Pancreas (tissue), 10 donors: ENCODE measurements around the gene CRYZ. TPM values are rescaled to one million over a fixed set of nuclear protein-coding genes. Genes with fewer than 3 reads are reported as not detected.
A peak's percentile ranks its signal among the peaks of the same experiment; 100 is the strongest.
"Not testable (repeated sequence)": the region's sequence is repeated elsewhere in the genome, so short reads cannot be mapped to it uniquely, and the experiment has no call there.

Experiments used
- ATAC-seq, 4 donors: fragments of 200-7000 bp; cut with Tn5 transposase; one replicate each; pipeline versions ENCODE4 v1.8.0 to v1.9.1; 2020; ENCODE audit warnings: mild to moderate bottlenecking in 4 of 4, moderate library complexity in 4 of 4
- DNase-seq, 6 donors: peaks; one replicate each; pipeline ENCODE4 v3.0.0-alpha.2; 2020
- FAIRE-seq: peaks from 2 replicates; lab custom pipeline; 2012; peaks lifted over from hg19 to GRCh38; lab: Jason Lieb, UNC
- H3K27ac ChIP-seq, 4 donors: fragments of 200-600 bp; sonication (generic); 1 replicate in 3 of 4; 2 replicates in 1 of 4; pipeline versions ENCODE4 v1.5.0 to v1.8.0; 2020
- H3K27me3 ChIP-seq, 4 donors: fragments of 200-600 bp; one replicate each; pipeline ENCODE4 v1.8.0; 2021
- H3K36me3 ChIP-seq, 3 donors: fragments of 200-600 bp; sonication (generic) in 1 of 3; one replicate each; pipeline versions ENCODE4 v1.5.0 to v1.8.0; 2020 to 2021
- H3K4me1 ChIP-seq, 3 donors: fragments of 200-600 bp; one replicate each; pipeline ENCODE4 v1.8.0; 2021
- H3K4me3 ChIP-seq, 4 donors: fragments of 200-600 bp; sonication (generic) in 2 of 4; one replicate each; pipeline versions ENCODE4 v1.5.0 to v1.8.0; 2020 to 2021
- H3K9me3 ChIP-seq, 4 donors: fragments of 200-600 bp; one replicate each; pipeline ENCODE4 v1.8.0; 2021
- CTCF ChIP-seq, 4 donors: fragments of 200-600 bp; sonication (generic) in 3 of 4; IDR thresholded peaks; one replicate each; pipeline versions ENCODE4 v1.5.0 to v1.8.0; 2021; ENCODE audit warnings: antibody characterized with exemption in 4 of 4
- WGBS, 2 donors: extraction: QIAGEN DNeasy Blood & Tissue Kit; methylation state at CpG; one replicate each; pipeline ENCODE4 v1.1.7; 2013; 5-methylcytosine and 5-hydroxymethylcytosine counted together
- intact Hi-C, 3 donors: fragments of 100-400 bp; cut with DNase I; formaldehyde crosslinking; loops; one replicate each; pipeline versions ENCODE4 v1.11.1 to v1.14.2; 2022
- polyA plus RNA-seq, 2 donors: library from polyadenylated mRNA; stranded (reverse); fragments of 200-250 nt; gene quantifications; one replicate each; pipeline ENCODE4 v1.2.3, GENCODE V29; 2013
- total RNA-seq, 6 donors: library from RNA; stranded (reverse); fragmentation: NEBNext Ultra II Directional in 4 of 6; extraction: Animal tissue kit (Norgen Biotek cat#: 25700) in 4 of 6; gene quantifications; one replicate each; pipeline versions ENCODE4 v1.2.1 to v1.2.4, GENCODE V29; 2021 to 2023
- donor health status: healthy with polysubstance abuse.
- donor health status: DM: no; HTN: no; CAD: no; lungs with moderate emphysema.
- donor health status: DM: no; HTN: no; CAD: no.
- donor health status: control.
- donor health status: control.
- donor health status: Bipolar disorder and iron deficiency.
- donor health status: DM: yes; HTN: yes; CAD: no.
- donor health status: DM: no; HTN: no; CAD: no.
- donor health status: DM: no; HTN: no; CAD: no.
- donor health status: DM: yes; HTN: yes; CAD: no.

CRYZ gene
- total and polyA plus RNA-seq, 8 donors = 38.3 to 71.6 (median 54.9) TPM

- FAIRE-seq (no peak), DNase-seq (no peak), ATAC-seq (no peak)
- WGBS, 2 donors = 81 to 87% methylated on average over 4 of the region's 4 CpGs
- no peaks in the 10 kb centered on the region for H3K4me1 ChIP-seq
- no peak overlapping the region for H3K27ac ChIP-seq
- TF ChIP-seq CTCF (IDR thresholded peaks at IDR 0.05) = no peak
- H3K36me3 ChIP-seq = peaks cover 0 to 5% (median 0%) of the 10 kb centered on the region in 3 donors
- no peaks in the 10 kb centered on the region for H3K9me3 ChIP-seq
- intact Hi-C loops = no loop called here
- no peak overlapping the region for H3K4me3 ChIP-seq
- no peaks in the 10 kb centered on the region for H3K27me3 ChIP-seq
These were observed 31.0 kb upstream of the CRYZ start for GRCh38 chr1:74763807-74764206.

- H3K9me3 ChIP-seq, DNase-seq, H3K4me3 ChIP-seq, ATAC-seq, H3K4me1 ChIP-seq, FAIRE-seq, H3K27me3 ChIP-seq, H3K36me3 ChIP-seq, H3K27ac ChIP-seq, intact Hi-C loops: not testable (repeated sequence)
- WGBS, 2 donors = 94 to 96% methylated on average over 2 of the region's 2 CpGs
These were observed 23.8 kb upstream of the CRYZ start for GRCh38 chr1:74756650-74757049.

- no peak overlapping the region for H3K4me3 ChIP-seq
- no peaks in the 10 kb centered on the region for H3K27me3 ChIP-seq
- FAIRE-seq (no peak), DNase-seq (no peak), ATAC-seq (no peak)
- H3K36me3 ChIP-seq = peaks cover 0 to 7% (median 2%) of the 10 kb centered on the region in 3 donors
- H3K4me1 ChIP-seq = no peaks in the 10 kb centered on the region
- TF ChIP-seq CTCF (IDR thresholded peaks at IDR 0.05) = no peak
- intact Hi-C loops = no loop called here
- no peaks in the 10 kb centered on the region for H3K9me3 ChIP-seq
- no peak overlapping the region for H3K27ac ChIP-seq
These were observed 22.6 kb upstream of the CRYZ start for GRCh38 chr1:74755475-74755874.

GRCh38 chr1:74753104-74753503, 20.3 kb upstream of the CRYZ start:
- Histone ChIP-seq H3K4me1 (no peaks in the 10 kb centered on the region), H3K27ac (no peak overlapping the region), H3K36me3 (peaks cover 0 to 12% (median 2%) of the 10 kb centered on the region in 3 donors), H3K4me3 (no peak overlapping the region), H3K27me3 (no peaks in the 10 kb centered on the region), H3K9me3 (no peaks in the 10 kb centered on the region)
- WGBS, 2 donors = 95 to 99% methylated on average over 2 of the region's 2 CpGs
- DNase-seq (no peak), ATAC-seq (no peak), FAIRE-seq (no peak)
- intact Hi-C loops = no loop called here
- TF ChIP-seq CTCF (IDR thresholded peaks at IDR 0.05) = no peak

GRCh38 chr1:74748960-74749359, 16.1 kb upstream of the CRYZ start:
- H3K36me3 ChIP-seq = peaks cover 0 to 12% (median 2%) of the 10 kb centered on the region in 3 donors
- no peaks in the 10 kb centered on the region for H3K27me3 ChIP-seq
- intact Hi-C loops = no loop called here
- H3K27ac ChIP-seq = no peak overlapping the region
- FAIRE-seq (no peak), DNase-seq (peak in 1 of 6 donors; percentile 6), ATAC-seq (peak; percentile 77 to 83 (median 80))
- no peak overlapping the region for H3K4me3 ChIP-seq
- H3K4me1 ChIP-seq = no peaks in the 10 kb centered on the region
- TF ChIP-seq CTCF (IDR thresholded peaks at IDR 0.05) = no peak
- 44 to 45% methylated on average over 1 of the region's 1 CpG for WGBS, 2 donors
- H3K9me3 ChIP-seq = no peaks in the 10 kb centered on the region

- H3K4me3 ChIP-seq, H3K27me3 ChIP-seq, intact Hi-C loops, H3K9me3 ChIP-seq, ATAC-seq, DNase-seq, H3K4me1 ChIP-seq, FAIRE-seq, H3K27ac ChIP-seq, H3K36me3 ChIP-seq: not testable (repeated sequence)
- 95 to 98% methylated on average over 6 of the region's 6 CpGs for WGBS, 2 donors
These were observed 12.4 kb upstream of the CRYZ start for GRCh38 chr1:74745247-74745646.

- WGBS, 2 donors = 93 to 98% methylated on average over 13 of the region's 13 CpGs
- H3K36me3 ChIP-seq = peaks cover 0 to 10% (median 4%) of the 10 kb centered on the region in 3 donors
- H3K27me3 ChIP-seq, H3K4me1 ChIP-seq, H3K4me3 ChIP-seq, H3K27ac ChIP-seq, H3K9me3 ChIP-seq, FAIRE-seq, ATAC-seq, DNase-seq, intact Hi-C loops: not testable (repeated sequence)
These were observed 7.6 kb upstream of the CRYZ start for GRCh38 chr1:74740307-74740980.
